ENCODE measurements around the gene SMU1. TPM values are rescaled to one million over a fixed set of nuclear protein-coding genes. Genes with fewer than 3 reads are reported as not detected.

Gene SMU1
- total RNA-seq, 1 experiment from 2014 or later = 23.2 TPM

GRCh38 chr9:33042473-33042872, 34.0 kb downstream of the SMU1 start (continued):
- no peak for TF ChIP-seq ZNF138 (CRISPR knock-in tag; conservative IDR thresholded peaks at IDR 0.05)
- no peak for TF ChIP-seq ZNF512 (CRISPR knock-in tag; IDR thresholded peaks at IDR 0.05; ENCODE audit: borderline replicate concordance)
- TF ChIP-seq ZBTB21 (CRISPR knock-in tag; IDR thresholded peaks at IDR 0.05; ENCODE audit: borderline replicate concordance) = no peak
- TF ChIP-seq ZNF396 (CRISPR knock-in tag; IDR thresholded peaks at IDR 0.05; ENCODE audit: borderline replicate concordance) = no peak
- no peak for TF ChIP-seq HMGA2 (CRISPR knock-in tag; IDR thresholded peaks at IDR 0.05)
- no peak for TF ChIP-seq JAZF1 (CRISPR knock-in tag; IDR thresholded peaks at IDR 0.05)
- no peak for TF ChIP-seq SP1 (CRISPR knock-in tag; conservative IDR thresholded peaks at IDR 0.05)
- TF ChIP-seq CBFB (CRISPR knock-in tag; IDR thresholded peaks at IDR 0.05; ENCODE audit: low read depth) = no peak

GRCh38 chr9:33041432-33042188, 34.9 kb downstream of the SMU1 start:
- ChIA-PET CTCF (no interaction called here), POLR2A (no interaction called here)
- Mint-ChIP-seq H3K4me1 (peaks cover 19% of the 10 kb centered on the region), H3K9me3 (no peaks in the 10 kb centered on the region), H3K27me3 (ENCODE audit: low read depth) (no peaks in the 10 kb centered on the region), H3K4me3 (no peak overlapping the region), H3K36me3 (peaks cover 27% of the 10 kb centered on the region), H3K27ac (no peak overlapping the region)
- DNase-seq (ENCODE audit: low spot score) (no peak), ATAC-seq (no peak)
- TF ChIP-seq MLX (CRISPR knock-in tag; IDR thresholded peaks at IDR 0.05) (no peak), GABPB1 (CRISPR knock-in tag; IDR thresholded peaks at IDR 0.05) (peak; percentile 57)

GRCh38 chr9:33040792-33041431, 35.6 kb downstream of the SMU1 start:
- no peaks in the 10 kb centered on the region for H3K9me3 Mint-ChIP-seq
- no peak overlapping the region for H3K4me3 Mint-ChIP-seq
- peaks cover 30% of the 10 kb centered on the region for H3K36me3 Mint-ChIP-seq
- H3K4me1 Mint-ChIP-seq = peaks cover 19% of the 10 kb centered on the region
- ATAC-seq (no peak), DNase-seq (ENCODE audit: low spot score) (no peak)
- ChIA-PET POLR2A (no interaction called here), CTCF (no interaction called here)
- no peaks in the 10 kb centered on the region for H3K27me3 Mint-ChIP-seq (ENCODE audit: low read depth)
- H3K27ac Mint-ChIP-seq = no peak overlapping the region
- no peak for TF ChIP-seq HMGA2 (CRISPR knock-in tag; IDR thresholded peaks at IDR 0.05)
- TF ChIP-seq NFATC4 (CRISPR knock-in tag; IDR thresholded peaks at IDR 0.05) = no peak
- TF ChIP-seq FOXP4 (CRISPR knock-in tag; IDR thresholded peaks at IDR 0.05) = no peak
- no peak for TF ChIP-seq E2F5 (CRISPR knock-in tag; IDR thresholded peaks at IDR 0.05)
- no peak for TF ChIP-seq CREB1 (CRISPR knock-in tag; IDR thresholded peaks at IDR 0.05)
- TF ChIP-seq TEAD4 (CRISPR knock-in tag; IDR thresholded peaks at IDR 0.05) = no peak
- TF ChIP-seq NFYB (CRISPR knock-in tag; conservative IDR thresholded peaks at IDR 0.05; ENCODE audit: low read depth) = no peak
- no peak for TF ChIP-seq STAT6 (CRISPR knock-in tag; conservative IDR thresholded peaks at IDR 0.05; ENCODE audit: low read depth)
- TF ChIP-seq ZNF416 (CRISPR knock-in tag; IDR thresholded peaks at IDR 0.05) = no peak
- no peak for TF ChIP-seq AFF4 (CRISPR knock-in tag; IDR thresholded peaks at IDR 0.05; ENCODE audit: borderline replicate concordance)
- TF ChIP-seq NR2C2 (CRISPR knock-in tag; IDR thresholded peaks at IDR 0.05) = no peak
- TF ChIP-seq MXD4 (CRISPR knock-in tag; IDR thresholded peaks at IDR 0.05; ENCODE audit: borderline replicate concordance) = no peak
- TF ChIP-seq SMAD4 (CRISPR knock-in tag; IDR thresholded peaks at IDR 0.05) = no peak

All from WTC11 (cell line).